Panc1 (cell line): Measurements from ENCODE around the gene DRGX.

Source experiments
- CTCF ChIP-seq: fragments of 450-650 bp; IDR thresholded peaks from 2 replicates; pipeline ENCODE4 v1.5.1; 2017; ENCODE audit warnings: mild to moderate bottlenecking
- POLR2AphosphoS5 ChIP-seq: IDR thresholded peaks from 2 replicates; pipeline ENCODE4 v1.6.1; 2012; ENCODE audit warnings: mild to moderate bottlenecking, low read depth, low read length, moderate library complexity
- SIN3A ChIP-seq: IDR thresholded peaks from 2 replicates; pipeline ENCODE4 v1.6.1; 2012; ENCODE audit warnings: low read depth, mild to moderate bottlenecking, low read length, moderate library complexity, borderline replicate concordance; ENCODE audit not compliant: insufficient read depth
- TCF7L2 ChIP-seq: IDR thresholded peaks from 2 replicates; pipeline ENCODE4 v1.6.1; 2011; ENCODE audit warnings: mild to moderate bottlenecking, low read depth, low read length, inconsistent platforms

- TF ChIP-seq CTCF (no peak), TCF7L2 (no peak), POLR2AphosphoS5 (no peak), SIN3A (no peak)
Measured at GRCh38 chr10:49327036-49327813, 68.7 kb downstream of the DRGX start.
